ENCODE data around the gene LINC00237. TPM values are rescaled to one million over a fixed set of nuclear protein-coding genes. Genes with fewer than 3 reads are reported as not detected.
A peak's percentile ranks its signal among the peaks of the same experiment; 100 is the strongest.

Gene LINC00237
- total and polyA plus RNA-seq, 9 of the 15 experiments (the other 6 are each of a cell fraction or from before 2014, with no cell fraction given): not detected

GRCh38 chr20:21096321-21097043 lies 9.7 kb downstream of the LINC00237 start (continued):
- TF ChIP-seq NRF1 (conservative IDR thresholded peaks at IDR 0.05 in 1 of 2, IDR thresholded peaks at IDR 0.05 in 1 of 2): peak in 1 of 2 experiments; percentile 23; a peak in 1 of 4 replicates
- no peak for TF ChIP-seq CBX5 (IDR thresholded peaks at IDR 0.05; ENCODE audit: borderline replicate concordance, low read depth)
- TF ChIP-seq ZNF668 (CRISPR knock-in tag; IDR thresholded peaks at IDR 0.05): no peak
- TF ChIP-seq MECOM (CRISPR knock-in tag; IDR thresholded peaks at IDR 0.05): no peak
- peak; percentile 83 for TF ChIP-seq CREM (IDR thresholded peaks at IDR 0.05; ENCODE audit: low read depth)
- peak; percentile 49 for TF ChIP-seq CREB1 (IDR thresholded peaks at IDR 0.05)
- TF ChIP-seq CREB1 (CRISPR knock-in tag; IDR thresholded peaks at IDR 0.05): 0 out of 2 replicates have a peak, but pooled peaks have one; percentile 19
- 0 out of 2 replicates have a peak, but pooled peaks have one; percentile 13 for TF ChIP-seq CBFA2T2 (conservative IDR thresholded peaks at IDR 0.05)
- TF ChIP-seq ZNF217 (CRISPR knock-in tag; IDR thresholded peaks at IDR 0.05): no peak
- no peak for TF ChIP-seq PHB (CRISPR knock-in tag; IDR thresholded peaks at IDR 0.05)
- peak; percentile 23; the same call in 1 of the 2 replicates for TF ChIP-seq C11orf30 (IDR thresholded peaks at IDR 0.05; ENCODE audit: low read depth)
- no peak for TF ChIP-seq IFI16 (CRISPR knock-in tag; IDR thresholded peaks at IDR 0.05)
- TF ChIP-seq MTA2 (IDR thresholded peaks at IDR 0.05; ENCODE audit: low read depth): no peak
- TF ChIP-seq MNT (conservative IDR thresholded peaks at IDR 0.05): no peak
- no peak for TF ChIP-seq SRSF1 (IDR thresholded peaks at IDR 0.05; ENCODE audit: low read depth, low read length)
- TF ChIP-seq TEAD1 (CRISPR knock-in tag; IDR thresholded peaks at IDR 0.05): no peak
- TF ChIP-seq AFF1 (IDR thresholded peaks at IDR 0.05; ENCODE audit: low read depth in 1 of 2, partially characterized antibody in 2 of 2): no peak
- no peak for TF ChIP-seq CBFA2T3 (IDR thresholded peaks at IDR 0.05)
- TF ChIP-seq CUX1 (CRISPR knock-in tag; IDR thresholded peaks at IDR 0.05): no peak
